Naive thymus-derived CD8-positive, alpha-beta T cell (primary cell): Measurements from ENCODE around the gene TGM5. TPM values are rescaled to one million over a fixed set of nuclear protein-coding genes. Genes with fewer than 3 reads are reported as not detected.

ENCODE experiments used
- polyA plus RNA-seq, 3 donors: library from polyadenylated mRNA; unstranded; fragments of 300-500 nt; fragmentation: Illumina TruSeq; gene quantifications; one replicate each; pipeline ENCODE4 v1.2.3, GENCODE V29; 2021
- total RNA-seq, 8 experiments: library from RNA in 2 of 8; stranded (reverse) in 2 of 8; gene quantifications; one replicate each; pipeline ENCODE4 v1.2.3 and lab custom pipeline; 2021 to 2026

Gene TGM5
- total and polyA plus RNA-seq, 5 experiments from 2014 or later = not detected

Other genes starting within 250 kb of the TGM5 start
- gene UBR1, start 160.9 kb downstream of the TGM5 start, total RNA-seq = 10 to 100 TPM; 48.0 to 52.4 TPM
- 10 to 100 TPM; 16.1 to 20.8 (median 17.2) TPM for gene UBR1, start 160.9 kb downstream of the TGM5 start, polyA plus RNA-seq
- gene TMEM62, start 133.3 kb downstream of the TGM5 start, total RNA-seq = 10 to 100 TPM; 16.7 to 17.3 TPM
- gene TMEM62, start 133.3 kb downstream of the TGM5 start, polyA plus RNA-seq = 1 to 10 TPM; 1.6 to 5.8 (median 5.4) TPM
- 100 to 1,000 TPM; 132 to 143 TPM for gene CCNDBP1, start 81.5 kb downstream of the TGM5 start, total RNA-seq
- gene CCNDBP1, start 81.5 kb downstream of the TGM5 start, polyA plus RNA-seq = 100 to 1,000 TPM; 146 to 151 (median 147) TPM
- not detected for gene EPB42, start 45.9 kb downstream of the TGM5 start, total RNA-seq
- gene EPB42, start 45.9 kb downstream of the TGM5 start, polyA plus RNA-seq = not detected
- gene TGM7, start 35.3 kb upstream of the TGM5 start, total RNA-seq = not detected
- gene TGM7, start 35.3 kb upstream of the TGM5 start, polyA plus RNA-seq = not detected
- gene LCMT2, start 63.6 kb upstream of the TGM5 start, total RNA-seq = 10 to 100 TPM; 15.5 to 17.0 TPM
- 1 to 10 TPM; 2.1 to 3.5 (median 3.1) TPM for gene LCMT2, start 63.6 kb upstream of the TGM5 start, polyA plus RNA-seq
- gene ZSCAN29, start 104.1 kb upstream of the TGM5 start, total RNA-seq = 10 to 100 TPM; 33.0 to 40.2 TPM
- 1 to 10 TPM; 6.4 to 8.6 (median 7.4) TPM for gene ZSCAN29, start 104.1 kb upstream of the TGM5 start, polyA plus RNA-seq
- 10 to 100 TPM; 20.8 to 22.7 TPM for gene TUBGCP4, start 104.2 kb upstream of the TGM5 start, total RNA-seq
- gene TUBGCP4, start 104.2 kb upstream of the TGM5 start, polyA plus RNA-seq = 10 to 100 TPM in 1 of 3 donors, 1 to 10 TPM in 2; 7.6 to 15.0 (median 9.2) TPM
- 10 to 100 TPM; 34.9 to 37.7 TPM for gene TP53BP1, start 226.2 kb upstream of the TGM5 start, total RNA-seq
- 1 to 10 TPM; 6.5 to 8.5 (median 7.8) TPM for gene TP53BP1, start 226.2 kb upstream of the TGM5 start, polyA plus RNA-seq